Nephron progenitor cell (in vitro differentiated cells): ENCODE data around the gene BICDL2.
A peak's percentile ranks its signal among the peaks of the same experiment; 100 is the strongest.

Source experiments
- DNase-seq: peaks from one replicate; pipeline ENCODE4 v3.0.0; 2021
- H3K27ac Mint-ChIP-seq: 2 replicates; pipeline ENCODE4 v1.8.0; 2021; ENCODE audit warnings: mild to moderate bottlenecking, moderate library complexity, mixed read lengths
- H3K27me3 Mint-ChIP-seq: 2 replicates; pipeline ENCODE4 v1.8.0; 2021; ENCODE audit warnings: mild to moderate bottlenecking, low read depth, mixed read lengths; ENCODE audit not compliant: poor library complexity
- H3K36me3 Mint-ChIP-seq: 2 replicates; pipeline ENCODE4 v1.8.0; 2021; ENCODE audit warnings: low read depth, mixed read lengths
- H3K4me1 Mint-ChIP-seq: 2 replicates; pipeline ENCODE4 v1.8.0; 2021; ENCODE audit warnings: mixed read lengths
- H3K4me3 Mint-ChIP-seq: 2 replicates; pipeline ENCODE4 v1.8.0; 2021; ENCODE audit warnings: mild to moderate bottlenecking, moderate library complexity, mixed read lengths
- H3K9me3 Mint-ChIP-seq: 2 replicates; pipeline ENCODE4 v1.8.0; 2021; ENCODE audit warnings: mild to moderate bottlenecking, moderate library complexity, mixed read lengths
- TF ChIP-seq, protein P1 (sequence below): fragments of 200-600 bp; sonication (generic); IDR thresholded peaks from 2 replicates; pipeline ENCODE4 v1.5.0; 2021; ENCODE audit warnings: antibody characterized with exemption

Gene BICDL2

GRCh38 chr16:2987286-2987685 is 49.5 kb downstream of the BICDL2 start:
- Mint-ChIP-seq H3K9me3 (no peaks in the 10 kb centered on the region), H3K4me3 (no peak overlapping the region), H3K4me1 (peaks cover 20% of the 10 kb centered on the region), H3K27me3 (peaks cover 15% of the 10 kb centered on the region), H3K27ac (no peak overlapping the region), H3K36me3 (no peaks in the 10 kb centered on the region)
- TF ChIP-seq, protein P1, sequence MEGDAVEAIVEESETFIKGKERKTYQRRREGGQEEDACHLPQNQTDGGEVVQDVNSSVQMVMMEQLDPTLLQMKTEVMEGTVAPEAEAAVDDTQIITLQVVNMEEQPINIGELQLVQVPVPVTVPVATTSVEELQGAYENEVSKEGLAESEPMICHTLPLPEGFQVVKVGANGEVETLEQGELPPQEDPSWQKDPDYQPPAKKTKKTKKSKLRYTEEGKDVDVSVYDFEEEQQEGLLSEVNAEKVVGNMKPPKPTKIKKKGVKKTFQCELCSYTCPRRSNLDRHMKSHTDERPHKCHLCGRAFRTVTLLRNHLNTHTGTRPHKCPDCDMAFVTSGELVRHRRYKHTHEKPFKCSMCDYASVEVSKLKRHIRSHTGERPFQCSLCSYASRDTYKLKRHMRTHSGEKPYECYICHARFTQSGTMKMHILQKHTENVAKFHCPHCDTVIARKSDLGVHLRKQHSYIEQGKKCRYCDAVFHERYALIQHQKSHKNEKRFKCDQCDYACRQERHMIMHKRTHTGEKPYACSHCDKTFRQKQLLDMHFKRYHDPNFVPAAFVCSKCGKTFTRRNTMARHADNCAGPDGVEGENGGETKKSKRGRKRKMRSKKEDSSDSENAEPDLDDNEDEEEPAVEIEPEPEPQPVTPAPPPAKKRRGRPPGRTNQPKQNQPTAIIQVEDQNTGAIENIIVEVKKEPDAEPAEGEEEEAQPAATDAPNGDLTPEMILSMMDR: no peak
- no peak for DNase-seq

DNA sequence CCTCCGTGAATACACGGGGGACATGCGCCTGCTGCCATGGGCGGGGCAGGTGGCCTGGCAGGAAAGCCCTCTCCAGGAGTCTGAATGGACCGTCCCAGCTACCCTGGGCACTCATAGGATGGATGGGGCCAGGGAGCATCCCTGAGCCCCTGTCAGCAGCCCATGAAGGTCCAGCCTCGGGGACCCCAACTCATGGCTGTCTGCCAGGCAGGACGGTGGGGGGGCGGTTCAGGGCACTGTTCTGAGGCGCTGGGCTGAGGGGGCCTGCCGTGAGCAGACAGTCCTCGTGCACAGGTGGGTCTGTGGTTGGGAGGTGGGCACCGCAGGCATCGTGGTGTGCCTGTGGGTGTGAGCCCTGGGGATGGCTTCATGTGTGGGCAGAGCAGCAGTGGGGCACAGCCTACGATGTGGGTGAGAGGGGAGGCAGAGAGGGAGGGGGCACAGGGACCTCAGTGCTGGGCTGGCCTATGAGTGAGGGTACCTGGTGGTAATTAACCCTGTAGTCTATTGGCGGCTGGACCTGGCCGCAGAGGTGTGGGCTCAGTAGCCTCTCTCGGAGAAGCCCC is 50.0 kb downstream of the BICDL2 start:
- TF ChIP-seq, protein P1: no peak
- DNase-seq: no peak
- peaks cover 16% of the 10 kb centered on the region for H3K27me3 Mint-ChIP-seq
- H3K27ac Mint-ChIP-seq: no peak overlapping the region
- H3K9me3 Mint-ChIP-seq: no peaks in the 10 kb centered on the region
- H3K4me1 Mint-ChIP-seq: peaks cover 25% of the 10 kb centered on the region
- H3K36me3 Mint-ChIP-seq: no peaks in the 10 kb centered on the region
- no peak overlapping the region for H3K4me3 Mint-ChIP-seq

DNA sequence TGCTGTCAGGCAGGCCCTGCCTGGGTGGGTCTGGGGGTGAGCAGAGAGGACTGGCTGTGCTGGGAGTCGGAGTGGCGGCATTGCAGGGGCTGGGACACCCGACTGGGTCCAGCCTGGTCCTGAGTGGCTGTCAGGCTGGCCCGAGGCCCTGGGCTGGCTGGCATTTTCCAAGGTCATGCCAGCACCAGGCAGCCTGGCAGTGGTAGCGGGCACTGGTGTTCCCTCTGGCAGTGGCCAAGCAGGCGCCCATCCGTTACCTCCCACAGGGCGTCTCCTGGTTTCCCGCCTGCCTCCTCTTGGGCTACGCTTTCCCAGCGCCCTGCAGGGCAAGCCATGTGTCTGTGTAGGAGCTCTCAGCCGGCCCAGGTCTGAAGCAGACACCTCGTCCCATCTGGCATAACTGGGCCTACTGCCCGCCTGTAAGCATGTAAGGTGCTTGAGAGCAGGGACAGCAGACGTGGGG is 50.8 kb downstream of the BICDL2 start:
- Mint-ChIP-seq H3K4me1 (peaks cover 33% of the 10 kb centered on the region), H3K27me3 (peaks cover 16% of the 10 kb centered on the region), H3K27ac (no peak overlapping the region), H3K9me3 (no peaks in the 10 kb centered on the region), H3K4me3 (no peak overlapping the region), H3K36me3 (no peaks in the 10 kb centered on the region)
- DNase-seq: no peak
- TF ChIP-seq, protein P1: no peak

DNA sequence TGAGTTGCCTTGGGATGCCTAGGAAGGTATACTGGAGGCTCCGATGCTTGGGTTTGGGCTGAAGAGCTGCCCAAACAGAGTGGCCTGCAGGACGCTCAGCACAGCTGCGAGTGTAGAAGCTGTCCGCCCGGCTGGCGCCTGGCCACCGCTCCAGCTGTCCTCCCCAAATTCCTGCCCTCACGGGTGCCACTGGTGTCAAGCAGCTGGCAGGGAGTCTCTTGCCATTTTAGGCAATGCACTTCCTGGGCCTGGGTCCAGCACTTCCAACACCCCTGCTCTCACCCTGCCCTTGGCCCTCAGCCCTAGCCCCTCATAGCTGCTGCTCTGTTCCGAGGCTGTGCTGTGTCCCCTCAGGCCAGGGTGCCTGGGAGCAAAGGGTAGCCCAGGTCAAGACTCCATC is 51.3 kb downstream of the BICDL2 start:
- Mint-ChIP-seq H3K9me3 (no peaks in the 10 kb centered on the region), H3K36me3 (no peaks in the 10 kb centered on the region), H3K4me3 (no peak overlapping the region), H3K27me3 (peaks cover 16% of the 10 kb centered on the region), H3K4me1 (peaks cover 36% of the 10 kb centered on the region), H3K27ac (no peak overlapping the region)
- TF ChIP-seq, protein P1: no peak
- no peak for DNase-seq

- peak; percentile 91 for DNase-seq
- Mint-ChIP-seq H3K27me3 (peaks cover 14% of the 10 kb centered on the region), H3K27ac (no peak overlapping the region), H3K4me1 (peaks cover 32% of the 10 kb centered on the region), H3K9me3 (no peaks in the 10 kb centered on the region), H3K4me3 (peak overlapping the region; percentile 42), H3K36me3 (no peaks in the 10 kb centered on the region)
- TF ChIP-seq, protein P1: peak; percentile 89
Observed at GRCh38 chr16:2983706-2984136, 53.0 kb downstream of the BICDL2 start.

DNA sequence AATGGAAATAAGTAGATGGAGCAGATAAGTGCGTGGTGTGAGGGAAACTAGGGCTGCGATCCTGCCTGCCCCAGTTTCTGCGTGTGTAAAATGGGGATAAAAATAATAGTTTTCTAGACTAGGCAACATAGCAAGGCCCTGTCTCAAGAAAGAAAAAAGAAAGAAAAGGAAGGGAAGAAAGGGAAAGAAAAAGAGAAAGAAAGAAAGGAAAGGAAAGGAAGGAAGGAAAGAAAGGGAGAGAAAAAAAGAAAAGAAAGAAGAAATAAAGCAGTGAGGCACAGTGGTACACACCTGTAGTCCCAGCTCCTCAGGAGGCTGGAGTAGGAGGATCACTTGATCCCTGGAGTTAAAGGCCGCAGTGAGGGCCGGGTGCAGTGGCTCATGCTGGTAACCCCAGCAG is 54.3 kb downstream of the BICDL2 start:
- Mint-ChIP-seq H3K36me3 (no peaks in the 10 kb centered on the region), H3K27me3 (peaks cover 14% of the 10 kb centered on the region), H3K4me1 (peaks cover 24% of the 10 kb centered on the region), H3K9me3 (no peaks in the 10 kb centered on the region), H3K27ac (no peak overlapping the region), H3K4me3 (peak overlapping the region; percentile 75)
- TF ChIP-seq, protein P1: no peak
- no peak for DNase-seq
